ENCODE measurements around the gene CCDC141. TPM values are rescaled to one million over a fixed set of nuclear protein-coding genes. Genes with fewer than 3 reads are reported as not detected.

Gene CCDC141
- total RNA-seq, 4 donors from 2014 or later = 0.08 to 1.3 (median 0.73) TPM

- no peak for TF ChIP-seq EP300 (IDR thresholded peaks at IDR 0.05)
- TF ChIP-seq POLR2AphosphoS5 (IDR thresholded peaks at IDR 0.05) = no peak
- no peak for DNase-seq (ENCODE audit: low spot score in 2 of 2)
- no peaks in the 10 kb centered on the region for H3K4me1 ChIP-seq
- 70% methylated on average over 2 of the region's 2 CpGs for WGBS
- no peak overlapping the region for H3K27ac ChIP-seq
- no peak overlapping the region for H3K4me3 ChIP-seq
- H3K27me3 ChIP-seq = no peaks in the 10 kb centered on the region
- no peaks in the 10 kb centered on the region for H3K36me3 ChIP-seq
- no peaks in the 10 kb centered on the region for H3K9me3 ChIP-seq
Measured at GRCh38 chr2:178811045-178811444, 238.9 kb downstream of the CCDC141 start.

- H3K4me1 ChIP-seq = no peaks in the 10 kb centered on the region
- H3K27me3 ChIP-seq = no peaks in the 10 kb centered on the region
- no peak for DNase-seq (ENCODE audit: low spot score in 2 of 2)
- no peaks in the 10 kb centered on the region for H3K36me3 ChIP-seq
- no peak overlapping the region for H3K27ac ChIP-seq
- H3K4me3 ChIP-seq = no peak overlapping the region
- 85% methylated on average over 5 of the region's 5 CpGs for WGBS
- H3K9me3 ChIP-seq = no peaks in the 10 kb centered on the region
- TF ChIP-seq, protein P1, sequence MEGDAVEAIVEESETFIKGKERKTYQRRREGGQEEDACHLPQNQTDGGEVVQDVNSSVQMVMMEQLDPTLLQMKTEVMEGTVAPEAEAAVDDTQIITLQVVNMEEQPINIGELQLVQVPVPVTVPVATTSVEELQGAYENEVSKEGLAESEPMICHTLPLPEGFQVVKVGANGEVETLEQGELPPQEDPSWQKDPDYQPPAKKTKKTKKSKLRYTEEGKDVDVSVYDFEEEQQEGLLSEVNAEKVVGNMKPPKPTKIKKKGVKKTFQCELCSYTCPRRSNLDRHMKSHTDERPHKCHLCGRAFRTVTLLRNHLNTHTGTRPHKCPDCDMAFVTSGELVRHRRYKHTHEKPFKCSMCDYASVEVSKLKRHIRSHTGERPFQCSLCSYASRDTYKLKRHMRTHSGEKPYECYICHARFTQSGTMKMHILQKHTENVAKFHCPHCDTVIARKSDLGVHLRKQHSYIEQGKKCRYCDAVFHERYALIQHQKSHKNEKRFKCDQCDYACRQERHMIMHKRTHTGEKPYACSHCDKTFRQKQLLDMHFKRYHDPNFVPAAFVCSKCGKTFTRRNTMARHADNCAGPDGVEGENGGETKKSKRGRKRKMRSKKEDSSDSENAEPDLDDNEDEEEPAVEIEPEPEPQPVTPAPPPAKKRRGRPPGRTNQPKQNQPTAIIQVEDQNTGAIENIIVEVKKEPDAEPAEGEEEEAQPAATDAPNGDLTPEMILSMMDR (IDR thresholded peaks at IDR 0.05) = no peak
- TF ChIP-seq EP300 (IDR thresholded peaks at IDR 0.05) (no peak), POLR2AphosphoS5 (IDR thresholded peaks at IDR 0.05) (no peak), POLR2A (IDR thresholded peaks at IDR 0.05) (no peak)
Measured at GRCh38 chr2:178810422-178810821, 239.5 kb downstream of the CCDC141 start.

DNA sequence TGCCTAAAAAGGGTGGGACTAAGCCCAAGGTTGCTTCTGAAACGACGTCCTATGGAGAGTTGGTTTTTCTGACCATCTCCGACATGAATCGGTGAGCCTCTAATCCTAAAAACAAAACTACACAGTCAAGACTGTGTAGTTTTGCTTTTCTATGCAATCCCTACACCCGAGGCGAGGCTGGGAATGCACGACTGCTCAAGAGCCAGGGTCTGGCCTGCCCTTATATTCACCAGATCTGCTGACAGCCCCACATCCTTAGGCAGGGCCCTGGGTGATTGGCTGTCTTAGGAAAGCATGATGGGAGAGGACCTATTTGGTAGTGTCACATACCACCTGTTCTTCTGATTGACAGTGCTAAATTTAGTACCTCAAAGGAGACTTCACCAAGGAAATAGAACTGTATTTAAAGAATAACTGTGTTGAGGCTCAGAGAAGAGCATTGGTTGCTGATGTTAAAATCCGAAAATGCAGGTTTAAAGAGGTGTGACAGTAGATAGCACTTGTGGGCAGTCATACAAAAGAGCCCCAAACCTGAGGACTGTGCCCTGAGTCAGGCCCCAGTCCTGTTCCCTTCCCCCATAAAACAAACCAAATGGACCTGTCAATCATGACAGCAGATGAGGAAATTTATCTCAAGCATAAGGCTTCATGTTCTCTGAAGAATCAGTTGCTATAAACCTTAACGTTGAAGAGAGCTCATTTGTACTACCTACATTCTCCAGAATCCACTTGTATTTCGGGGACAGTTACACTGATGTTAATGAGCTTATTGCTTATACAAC, 242.5 kb downstream of the CCDC141 start, which contains the start of gene TTN:
TTN (minus strand) TSS at position 197 of the 782 bp plus-strand sequence. CDS start 2,781 bp downstream, outside the sequence.
- no peaks in the 10 kb centered on the region for H3K36me3 ChIP-seq

GRCh38 chr2:178806543-178806942, 243.4 kb downstream of the CCDC141 start:
- WGBS = 92% methylated on average over 1 of the region's 1 CpG
- no peak for DNase-seq (ENCODE audit: low spot score in 2 of 2)
- H3K27ac ChIP-seq = no peak overlapping the region
- no peak for TF ChIP-seq EP300 (IDR thresholded peaks at IDR 0.05)
- TF ChIP-seq POLR2A (IDR thresholded peaks at IDR 0.05) = no peak
- TF ChIP-seq, protein P1 (IDR thresholded peaks at IDR 0.05) = no peak
- TF ChIP-seq POLR2AphosphoS5 (IDR thresholded peaks at IDR 0.05) = no peak
- H3K4me1 ChIP-seq = no peaks in the 10 kb centered on the region
- no peak overlapping the region for H3K4me3 ChIP-seq
- no peaks in the 10 kb centered on the region for H3K27me3 ChIP-seq
- H3K36me3 ChIP-seq = no peaks in the 10 kb centered on the region
- no peaks in the 10 kb centered on the region for H3K9me3 ChIP-seq

More for the DNA sequence above, 242.5 kb downstream of the CCDC141 start, which contains the start of gene TTN:
- H3K9me3 ChIP-seq = no peaks in the 10 kb centered on the region
- WGBS = 84% methylated on average over 10 of the region's 10 CpGs
- H3K27me3 ChIP-seq = no peaks in the 10 kb centered on the region
- no peak within 1 kb of the TSS for H3K4me3 ChIP-seq
- TF ChIP-seq, protein P1 (IDR thresholded peaks at IDR 0.05) = no peak
- TF ChIP-seq POLR2AphosphoS5 (IDR thresholded peaks at IDR 0.05) (no peak), POLR2A (IDR thresholded peaks at IDR 0.05) (no peak), EP300 (IDR thresholded peaks at IDR 0.05) (no peak)
- no peak for DNase-seq (ENCODE audit: low spot score in 2 of 2)
- H3K27ac ChIP-seq = no peak within 1 kb of the TSS
- no peaks in the 10 kb centered on the region for H3K4me1 ChIP-seq

GRCh38 chr2:178805457-178805856, 244.5 kb downstream of the CCDC141 start:
- Histone ChIP-seq H3K27me3 (no peaks in the 10 kb centered on the region), H3K9me3 (no peaks in the 10 kb centered on the region), H3K27ac (no peak overlapping the region), H3K36me3 (no peaks in the 10 kb centered on the region), H3K4me1 (no peaks in the 10 kb centered on the region), H3K4me3 (no peak overlapping the region)
- DNase-seq (ENCODE audit: low spot score in 2 of 2) = no peak
- TF ChIP-seq POLR2A (IDR thresholded peaks at IDR 0.05) = no peak
- no peak for TF ChIP-seq EP300 (IDR thresholded peaks at IDR 0.05)
- 76% methylated on average over 2 of the region's 2 CpGs for WGBS

GRCh38 chr2:178804791-178805190, 245.1 kb downstream of the CCDC141 start:
- no peaks in the 10 kb centered on the region for H3K27me3 ChIP-seq
- no peaks in the 10 kb centered on the region for H3K4me1 ChIP-seq
- 45% methylated on average over 3 of the region's 3 CpGs for WGBS
- H3K9me3 ChIP-seq = no peaks in the 10 kb centered on the region
- no peak for DNase-seq (ENCODE audit: low spot score in 2 of 2)
- no peak overlapping the region for H3K4me3 ChIP-seq
- TF ChIP-seq POLR2A (IDR thresholded peaks at IDR 0.05) (no peak), EP300 (IDR thresholded peaks at IDR 0.05) (no peak)
- TF ChIP-seq, protein P1 (IDR thresholded peaks at IDR 0.05) = peak in 1 of 2 donors; percentile 47
- no peak overlapping the region for H3K27ac ChIP-seq
- H3K36me3 ChIP-seq = no peaks in the 10 kb centered on the region
